Measurements from ENCODE around the gene CDO1.

CDO1 gene

DNA sequence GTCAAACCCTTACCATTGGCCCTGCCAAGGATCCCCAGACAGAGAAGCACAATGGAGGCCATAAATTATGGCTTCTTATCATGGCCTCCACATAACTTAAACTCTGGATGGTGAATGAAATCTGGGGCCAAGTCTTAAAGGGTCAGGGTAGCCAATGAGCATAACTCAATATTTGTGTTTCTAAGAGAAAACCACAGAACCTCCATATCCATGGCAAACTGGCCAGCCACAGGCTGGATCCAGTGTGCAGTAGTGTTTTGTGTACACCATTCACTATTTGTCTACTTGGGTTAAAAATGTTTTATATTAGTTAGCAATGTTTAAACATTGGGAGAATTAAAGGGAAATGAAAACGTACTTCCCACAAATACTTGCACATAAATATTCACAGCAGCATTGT lies 60.8 kb downstream of the CDO1 start:
- no peak for ATAC-seq (replicated peaks)
- no peaks in the 10 kb centered on the region for H3K4me1 Mint-ChIP-seq (ENCODE audit: low read depth in 2 of 2)

More for the DNA sequence above, 60.8 kb downstream of the CDO1 start:
- Mint-ChIP-seq H3K36me3 (ENCODE audit: insufficient read depth) (no peaks in the 10 kb centered on the region), H3K27ac (no peak overlapping the region), H3K27me3 (peaks cover 26 to 51% of the 10 kb centered on the region in 2 donors), H3K9me3 (no peaks in the 10 kb centered on the region), H3K4me3 (no peak overlapping the region)
- no peak for DNase-seq
